Measurements from ENCODE around the gene GPSM1. TPM values are rescaled to one million over a fixed set of nuclear protein-coding genes. Genes with fewer than 3 reads are reported as not detected.

Gene GPSM1
- total and polyA plus RNA-seq, 8 donors: 3.5 to 17.4 (median 12.1) TPM

- Histone ChIP-seq H3K4me1 (peaks cover 5 to 36% (median 15%) of the 10 kb centered on the region in 4 donors), H3K27ac (peak overlapping the region in 1 of 5 donors; percentile 44), H3K36me3 (peaks cover 0 to 40% (median 23%) of the 10 kb centered on the region in 4 donors), H3K27me3 (no peaks in the 10 kb centered on the region), H3K4me3 (peak overlapping the region in 2 of 4 donors; percentile 15 to 39), H3K9me3 (no peaks in the 10 kb centered on the region)
- intact Hi-C loops (cut with DNase I; ENCODE audit: low total_unique reads): no loop called here
- no peak for TF ChIP-seq POLR2AphosphoS5 (IDR thresholded peaks at IDR 0.05)
- TF ChIP-seq CTCF (IDR thresholded peaks at IDR 0.05): no peak
- no peak for TF ChIP-seq EP300 (IDR thresholded peaks at IDR 0.05)
- TF ChIP-seq POLR2A (IDR thresholded peaks at IDR 0.05): no peak
- WGBS, 5 donors: 45 to 63% (median 55%) methylated on average over 12 to 16 of the region's 16 CpGs
- peak in 1 of 2 donors; percentile 84 for DNase-seq
Observed at GRCh38 chr9:136352682-136353081, 25.3 kb downstream of the GPSM1 start.

- DNase-seq: no peak
- H3K4me1 ChIP-seq: peaks cover 5 to 36% (median 15%) of the 10 kb centered on the region in 4 donors
- intact Hi-C loops (cut with DNase I; ENCODE audit: low total_unique reads): no loop called here
- H3K27ac ChIP-seq: peak overlapping the region in 1 of 5 donors; percentile 53
- WGBS, 5 donors: 70 to 85% (median 79%) methylated on average over 8 to 11 of the region's 11 CpGs
- TF ChIP-seq CTCF (IDR thresholded peaks at IDR 0.05) (no peak), POLR2A (IDR thresholded peaks at IDR 0.05) (no peak), EP300 (IDR thresholded peaks at IDR 0.05) (no peak), POLR2AphosphoS5 (IDR thresholded peaks at IDR 0.05) (no peak)
- H3K9me3 ChIP-seq: no peaks in the 10 kb centered on the region
- H3K27me3 ChIP-seq: no peaks in the 10 kb centered on the region
- no peak overlapping the region for H3K4me3 ChIP-seq
- H3K36me3 ChIP-seq: peaks cover 0 to 44% (median 25%) of the 10 kb centered on the region in 4 donors
Observed at GRCh38 chr9:136353088-136353487, 25.7 kb downstream of the GPSM1 start.

- Histone ChIP-seq H3K4me1 (peaks cover 5 to 36% (median 15%) of the 10 kb centered on the region in 4 donors), H3K4me3 (no peak overlapping the region), H3K9me3 (no peaks in the 10 kb centered on the region), H3K27me3 (no peaks in the 10 kb centered on the region), H3K27ac (peak overlapping the region in 2 of 5 donors; percentile 41 to 53), H3K36me3 (peaks cover under 1 to 45% (median 34%) of the 10 kb centered on the region in 4 donors)
- WGBS, 5 donors: 48 to 72% (median 67%) methylated on average over 5 to 13 of the region's 13 CpGs
- DNase-seq: no peak
- intact Hi-C loops (cut with DNase I; ENCODE audit: low total_unique reads): no loop called here
- TF ChIP-seq POLR2AphosphoS5 (IDR thresholded peaks at IDR 0.05) (no peak), POLR2A (IDR thresholded peaks at IDR 0.05) (no peak), EP300 (IDR thresholded peaks at IDR 0.05) (no peak), CTCF (IDR thresholded peaks at IDR 0.05) (no peak)
Observed at GRCh38 chr9:136353757-136354488, 26.6 kb downstream of the GPSM1 start.

- Histone ChIP-seq H3K4me1 (peaks cover 5 to 36% (median 15%) of the 10 kb centered on the region in 4 donors), H3K27me3 (no peaks in the 10 kb centered on the region), H3K36me3 (peaks cover 2 to 45% (median 32%) of the 10 kb centered on the region in 4 donors), H3K9me3 (no peaks in the 10 kb centered on the region), H3K4me3 (no peak overlapping the region), H3K27ac (peak overlapping the region in 2 of 5 donors; percentile 41 to 53)
- peak in 1 of 2 donors; percentile 85 for DNase-seq
- 26 to 49% (median 40%) methylated on average over 15 to 17 of the region's 17 CpGs for WGBS, 5 donors
- intact Hi-C loops (cut with DNase I; ENCODE audit: low total_unique reads): no loop called here
- TF ChIP-seq POLR2A (IDR thresholded peaks at IDR 0.05) (no peak), CTCF (IDR thresholded peaks at IDR 0.05) (no peak), EP300 (IDR thresholded peaks at IDR 0.05) (no peak)
Observed at GRCh38 chr9:136354592-136355085, 27.3 kb downstream of the GPSM1 start.
